HFFc6 (cell line): ENCODE results near the gene PRKG1. TPM values are rescaled to one million over a fixed set of nuclear protein-coding genes. Genes with fewer than 3 reads are reported as not detected.

Experiments
- DNase-seq: peaks from one replicate; pipeline ENCODE4 v3.0.0-alpha.2; 2018
- H3K27ac Mint-ChIP-seq: 2 replicates; pipeline ENCODE4 v1.8.0; 2020; ENCODE audit warnings: mild to moderate bottlenecking, mixed read lengths
- H3K27me3 Mint-ChIP-seq: 2 replicates; pipeline ENCODE4 v1.8.0; 2021; ENCODE audit warnings: mild to moderate bottlenecking, moderate library complexity, mixed read lengths; ENCODE audit not compliant: insufficient read depth
- H3K36me3 Mint-ChIP-seq: 2 replicates; pipeline ENCODE4 v1.8.0; 2021; ENCODE audit warnings: low read depth, mixed read lengths
- H3K4me1 Mint-ChIP-seq: 2 replicates; pipeline ENCODE4 v1.8.0; 2020; ENCODE audit warnings: low read depth, mixed read lengths
- H3K4me3 Mint-ChIP-seq: 2 replicates; pipeline ENCODE4 v1.8.0; 2020; ENCODE audit warnings: mild to moderate bottlenecking, moderate library complexity, mixed read lengths
- H3K9me3 Mint-ChIP-seq: 2 replicates; pipeline ENCODE4 v1.8.0; 2020; ENCODE audit warnings: mild to moderate bottlenecking, mixed read lengths
- CTCF ChIP-seq: fragments of 200-600 bp; sonication (generic); IDR thresholded peaks from 2 replicates; pipeline ENCODE4 v1.5.0; 2021; ENCODE audit warnings: antibody characterized with exemption, mild to moderate bottlenecking
- total RNA-seq, 6 experiments: library from RNA; stranded (reverse); fragmentation: NEBNext Ultra II Directional; extraction: Animal tissue kit (Norgen Biotek cat#: 25700); gene quantifications; 2 replicates in 1 of 6; 3 replicates in 5 of 6; pipeline ENCODE4 v1.2.3, GENCODE V29; 2021

The PRKG1 gene
- total RNA-seq, 6 experiments from 2014 or later, result 9.3 to 10.1 (median 9.8) TPM

- H3K4me3 Mint-ChIP-seq, result no peak overlapping the region
- DNase-seq, result no peak
Measured at GRCh38 chr10:51180141-51180540, 105.9 kb downstream of the PRKG1 start.

GRCh38 chr10:51183783-51184182 lies 109.5 kb downstream of the PRKG1 start:
- no peak overlapping the region for H3K27ac Mint-ChIP-seq
- H3K9me3 Mint-ChIP-seq, result no peaks in the 10 kb centered on the region
- H3K4me3 Mint-ChIP-seq, result no peak overlapping the region
- no peaks in the 10 kb centered on the region for H3K27me3 Mint-ChIP-seq
- H3K36me3 Mint-ChIP-seq, result no peaks in the 10 kb centered on the region
- TF ChIP-seq CTCF, result no peak
- DNase-seq, result no peak
- H3K4me1 Mint-ChIP-seq, result peaks cover 10% of the 10 kb centered on the region

More at GRCh38 chr10:51180141-51180540, 105.9 kb downstream of the PRKG1 start:
- H3K36me3 Mint-ChIP-seq, result no peaks in the 10 kb centered on the region
- H3K4me1 Mint-ChIP-seq, result peaks cover 21% of the 10 kb centered on the region
- no peak for TF ChIP-seq CTCF
- no peaks in the 10 kb centered on the region for H3K9me3 Mint-ChIP-seq
- no peak overlapping the region for H3K27ac Mint-ChIP-seq
- H3K27me3 Mint-ChIP-seq, result no peaks in the 10 kb centered on the region

- Mint-ChIP-seq H3K27me3 (no peaks in the 10 kb centered on the region), H3K4me1 (peaks cover 10% of the 10 kb centered on the region), H3K4me3 (no peak overlapping the region), H3K9me3 (no peaks in the 10 kb centered on the region), H3K36me3 (no peaks in the 10 kb centered on the region), H3K27ac (no peak overlapping the region)
- no peak for DNase-seq
- no peak for TF ChIP-seq CTCF
Measured at GRCh38 chr10:51186361-51186760, 112.1 kb downstream of the PRKG1 start.

- DNase-seq, result no peak
- H3K27ac Mint-ChIP-seq, result no peak overlapping the region
- no peaks in the 10 kb centered on the region for H3K27me3 Mint-ChIP-seq
- no peaks in the 10 kb centered on the region for H3K36me3 Mint-ChIP-seq
- H3K4me1 Mint-ChIP-seq, result peaks cover 25% of the 10 kb centered on the region
- no peak for TF ChIP-seq CTCF
- H3K9me3 Mint-ChIP-seq, result no peaks in the 10 kb centered on the region
- no peak overlapping the region for H3K4me3 Mint-ChIP-seq
Measured at GRCh38 chr10:51188008-51188407, 113.7 kb downstream of the PRKG1 start.

- no peaks in the 10 kb centered on the region for H3K9me3 Mint-ChIP-seq
Measured at GRCh38 chr10:51188866-51189265, 114.6 kb downstream of the PRKG1 start.

More at GRCh38 chr10:51188866-51189265, 114.6 kb downstream of the PRKG1 start:
- H3K27ac Mint-ChIP-seq, result no peak overlapping the region; the same call in 1 of the 2 replicates
- H3K27me3 Mint-ChIP-seq, result no peaks in the 10 kb centered on the region
- no peak for TF ChIP-seq CTCF
- peaks cover 25% of the 10 kb centered on the region for H3K4me1 Mint-ChIP-seq
- no peak for DNase-seq
- H3K4me3 Mint-ChIP-seq, result no peak overlapping the region
- no peaks in the 10 kb centered on the region for H3K36me3 Mint-ChIP-seq
